SH-SY5Y (cell line): ENCODE measurements around the gene CARD11.

Source experiments
- GATA2 ChIP-seq: IDR thresholded peaks from 2 replicates; pipeline ENCODE4 v1.6.1; 2011; ENCODE audit warnings: mild to moderate bottlenecking, low read depth, low read length
- GATA3 ChIP-seq: IDR thresholded peaks from 2 replicates; pipeline ENCODE4 v1.6.1; 2011; ENCODE audit warnings: low read depth, mild to moderate bottlenecking, low read length, moderate library complexity

DNA sequence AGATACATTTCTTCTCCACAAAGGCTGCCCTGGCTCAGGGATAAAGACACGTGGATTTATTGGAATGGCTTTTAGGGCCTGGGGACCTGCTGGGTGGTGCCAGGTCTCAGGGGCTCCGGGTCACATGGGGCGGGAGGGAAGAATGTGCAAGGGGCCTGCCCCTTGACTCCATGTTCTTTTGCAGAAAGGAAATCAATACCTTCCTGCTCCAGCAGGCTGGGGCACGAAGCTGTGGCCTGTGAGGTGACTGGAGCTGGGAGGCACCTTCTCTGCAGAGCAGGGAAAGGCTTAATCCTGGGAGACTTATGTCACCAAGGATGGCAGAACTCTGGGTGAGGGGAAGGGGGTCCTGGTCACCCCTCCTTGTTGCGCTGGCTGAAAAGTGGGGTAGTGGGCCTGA is 157.3 kb downstream of the CARD11 start:
- TF ChIP-seq GATA2 (no peak), GATA3 (no peak)
